ES-I3 (cell line): ENCODE data around the gene IL3.

Source experiments
- H3K36me3 ChIP-seq: 2 replicates; pipeline ENCODE4 v1.6.1; 2013; ENCODE audit warnings: mild to moderate bottlenecking, low read length, control low read depth, moderate library complexity; ENCODE audit not compliant: insufficient read depth
- H3K4me1 ChIP-seq: 2 replicates; pipeline ENCODE4 v1.6.1; 2013; ENCODE audit warnings: mild to moderate bottlenecking, control low read depth, low read length; ENCODE audit not compliant: insufficient read depth
- H3K9ac ChIP-seq: 2 replicates; pipeline ENCODE4 v1.6.1; 2013; ENCODE audit warnings: low read depth, mild to moderate bottlenecking, low read length, moderate library complexity
- H3K9me3 ChIP-seq: 2 replicates; pipeline ENCODE4 v1.6.1; 2013; ENCODE audit warnings: mild to moderate bottlenecking, low read length, moderate library complexity; ENCODE audit not compliant: control insufficient read depth, insufficient read depth

Gene IL3

DNA sequence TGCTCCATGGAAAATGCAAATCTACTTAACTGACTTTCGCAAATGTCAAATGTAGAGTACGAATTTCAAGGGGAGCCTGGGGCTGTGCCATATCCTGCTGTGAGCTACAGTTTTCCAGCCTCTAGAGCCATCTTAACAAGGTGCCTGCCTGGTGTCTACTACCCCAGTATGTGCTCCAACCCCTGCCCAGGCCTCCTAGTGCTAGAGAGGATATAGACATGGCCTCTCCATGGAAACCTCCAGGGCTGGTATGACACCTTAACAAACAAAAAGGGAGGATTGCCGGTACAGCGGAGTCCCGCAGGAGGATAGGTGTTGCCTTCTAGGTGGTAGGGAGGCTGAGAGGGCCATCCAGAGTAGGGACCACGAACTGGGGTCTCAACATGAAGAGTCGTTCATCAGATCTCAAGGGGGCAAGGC, 13.6 kb upstream of the IL3 start:
- Histone ChIP-seq H3K9ac (no peak overlapping the region), H3K9me3 (no peaks in the 10 kb centered on the region), H3K4me1 (peaks cover 5% of the 10 kb centered on the region; the same call in 1 of the 2 replicates), H3K36me3 (no peaks in the 10 kb centered on the region)

DNA sequence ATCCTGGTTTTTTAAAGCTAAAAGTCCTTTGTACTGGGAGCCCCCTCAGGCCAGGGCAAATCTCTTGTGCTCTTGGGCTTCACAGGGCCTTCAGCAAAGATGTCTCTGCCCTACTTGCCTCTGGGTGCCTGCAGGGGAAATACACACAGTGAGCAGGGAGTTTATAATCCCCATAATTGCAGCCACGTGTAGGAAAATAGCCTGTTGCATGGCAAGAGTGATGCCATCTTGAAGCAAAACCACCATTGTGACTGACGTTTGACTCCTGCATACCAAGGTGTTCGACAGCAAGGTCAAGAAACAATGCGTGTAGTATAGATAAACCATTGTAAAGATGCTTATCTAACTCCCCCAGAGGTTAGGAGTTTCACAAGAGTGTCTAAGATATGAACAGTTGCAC, 11.4 kb upstream of the IL3 start:
- Histone ChIP-seq H3K9ac (no peak overlapping the region), H3K9me3 (no peaks in the 10 kb centered on the region), H3K36me3 (no peaks in the 10 kb centered on the region), H3K4me1 (peaks cover 5% of the 10 kb centered on the region; the same call in 1 of the 2 replicates)

DNA sequence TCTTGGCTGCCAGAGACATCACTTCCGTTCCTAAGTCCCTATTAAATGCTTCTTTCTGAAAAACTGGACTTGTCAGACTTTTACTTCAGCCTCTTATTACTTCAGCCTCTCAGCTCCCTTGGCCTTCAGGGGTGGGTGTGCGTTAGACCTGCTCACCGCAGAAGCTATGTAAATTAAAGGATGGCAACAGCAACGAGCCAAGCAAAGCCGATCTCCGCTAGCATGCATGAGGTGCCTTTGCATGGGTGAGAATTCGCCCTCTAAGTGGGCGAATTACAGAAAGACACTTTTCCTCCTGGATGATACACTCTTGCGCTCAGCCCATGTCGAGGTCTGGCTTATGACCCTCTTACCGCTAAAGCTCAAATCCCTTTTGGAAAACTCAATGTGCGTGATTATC, 10.9 kb upstream of the IL3 start:
- H3K4me1 ChIP-seq = peaks cover 5% of the 10 kb centered on the region; the same call in 1 of the 2 replicates
- H3K9me3 ChIP-seq = no peaks in the 10 kb centered on the region
- H3K9ac ChIP-seq = no peak overlapping the region
- H3K36me3 ChIP-seq = no peaks in the 10 kb centered on the region

DNA sequence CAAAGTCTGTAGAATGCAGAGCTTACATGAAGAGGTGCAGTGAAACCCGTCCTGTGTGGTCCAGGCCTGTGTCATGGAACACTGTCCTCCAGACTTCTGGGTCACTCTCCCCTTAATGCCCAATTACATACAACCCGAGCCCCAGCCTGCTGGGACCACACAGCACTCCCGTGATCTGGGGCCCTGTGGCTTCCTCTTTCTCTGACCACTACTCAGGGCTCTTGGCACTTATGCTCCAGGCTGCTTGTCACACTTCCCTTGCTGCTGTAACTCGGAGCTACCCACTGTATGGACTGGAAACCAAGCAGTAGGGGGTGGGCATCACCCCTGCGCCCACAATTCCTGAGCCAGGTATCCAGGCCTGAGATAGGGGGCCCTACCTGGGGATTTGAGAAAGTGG, 10.3 kb upstream of the IL3 start:
- H3K9ac ChIP-seq = no peak overlapping the region
- H3K4me1 ChIP-seq = peaks cover 5% of the 10 kb centered on the region; the same call in 1 of the 2 replicates
- H3K36me3 ChIP-seq = no peaks in the 10 kb centered on the region

DNA sequence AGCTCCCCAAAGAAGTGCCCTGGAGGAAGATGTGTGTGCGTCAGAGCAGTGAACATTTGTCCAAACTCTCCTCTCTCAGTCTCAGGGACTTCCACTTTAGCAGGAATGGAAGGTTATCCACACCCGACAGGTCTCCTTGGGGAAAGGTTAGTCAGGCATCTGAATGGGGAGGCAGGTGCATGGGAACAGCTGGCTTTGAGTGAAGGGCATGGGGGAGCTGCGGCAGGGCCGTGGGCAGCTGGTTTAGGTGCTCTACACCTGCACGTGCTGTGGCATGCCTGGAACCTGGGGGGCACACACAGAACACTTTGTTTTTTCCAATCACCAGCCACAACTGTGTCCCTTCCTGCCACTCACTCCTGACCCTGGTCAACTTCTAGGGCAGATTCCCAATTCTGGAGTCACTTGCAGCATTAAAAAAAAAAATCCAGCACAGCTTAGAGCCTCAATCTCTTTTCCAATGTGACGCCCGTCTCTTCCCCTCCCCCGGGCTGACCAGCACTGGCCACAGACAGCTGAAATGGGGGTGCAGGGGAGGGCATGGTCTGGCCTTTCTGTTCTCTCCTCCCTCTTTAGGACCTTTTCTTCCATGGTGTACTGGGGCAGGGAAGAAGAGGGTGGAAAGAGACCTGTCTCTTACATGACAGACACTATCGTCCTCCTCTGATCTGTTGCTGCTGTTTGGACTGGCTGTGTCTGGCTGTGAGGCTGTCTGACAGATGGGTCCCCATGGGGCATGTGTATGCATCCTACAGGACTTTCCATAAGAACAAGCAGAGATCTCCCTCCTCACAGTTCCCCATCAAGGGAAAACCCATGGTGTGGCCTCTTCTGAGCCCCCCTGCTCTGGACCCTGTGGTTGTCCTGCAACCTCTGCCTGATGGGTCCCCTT, 9.5 kb upstream of the IL3 start:
- peaks cover 5% of the 10 kb centered on the region; the same call in 1 of the 2 replicates for H3K4me1 ChIP-seq
- no peaks in the 10 kb centered on the region for H3K36me3 ChIP-seq
- H3K9me3 ChIP-seq = no peaks in the 10 kb centered on the region
- no peak overlapping the region for H3K9ac ChIP-seq

More for the DNA sequence above, 10.3 kb upstream of the IL3 start:
- H3K9me3 ChIP-seq = no peaks in the 10 kb centered on the region

DNA sequence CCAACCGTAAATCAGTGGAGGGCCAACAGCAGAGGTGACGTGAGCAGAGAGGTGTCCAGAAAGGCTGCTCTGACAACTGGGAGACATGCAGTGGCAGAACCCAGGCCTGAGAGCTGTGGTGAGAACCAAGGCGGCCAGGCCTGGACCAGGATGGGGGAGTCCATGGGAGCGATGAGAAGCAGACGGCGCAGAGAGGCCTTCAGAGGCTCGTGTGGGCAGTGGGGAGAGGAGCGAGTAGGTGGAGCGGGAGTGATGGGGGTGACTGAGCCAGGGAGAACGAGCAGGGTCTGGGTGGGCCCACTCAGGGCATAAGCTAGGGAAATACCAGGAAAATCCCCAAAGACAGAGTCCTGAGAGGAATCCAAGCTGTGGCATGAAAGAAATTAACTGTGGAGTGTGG, 7.9 kb upstream of the IL3 start:
- Histone ChIP-seq H3K4me1 (no peaks in the 10 kb centered on the region), H3K36me3 (no peaks in the 10 kb centered on the region), H3K9ac (no peak overlapping the region), H3K9me3 (no peaks in the 10 kb centered on the region)

DNA sequence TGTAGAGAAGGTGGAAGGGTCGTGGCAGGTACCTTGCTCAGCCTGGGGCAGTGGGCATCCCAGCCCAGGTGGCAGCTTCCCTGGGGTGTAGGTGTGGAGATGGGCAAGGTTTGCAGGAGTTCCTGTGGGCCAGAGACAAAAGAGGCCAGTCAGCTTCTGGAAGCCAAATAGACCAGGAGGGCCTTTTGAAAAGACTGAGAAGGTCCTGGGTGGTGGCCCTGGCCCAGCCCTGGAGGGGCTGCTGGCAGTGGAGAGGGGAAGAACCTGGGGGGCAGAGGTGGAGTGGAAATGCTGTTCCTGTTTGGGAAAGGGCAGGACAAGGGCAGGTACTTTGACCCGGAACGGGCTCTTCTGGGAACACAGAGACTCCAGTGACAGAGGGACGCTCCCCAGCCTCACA, 7.0 kb upstream of the IL3 start:
- no peaks in the 10 kb centered on the region for H3K36me3 ChIP-seq
- H3K4me1 ChIP-seq = no peaks in the 10 kb centered on the region
- H3K9ac ChIP-seq = no peak overlapping the region
- no peaks in the 10 kb centered on the region for H3K9me3 ChIP-seq

DNA sequence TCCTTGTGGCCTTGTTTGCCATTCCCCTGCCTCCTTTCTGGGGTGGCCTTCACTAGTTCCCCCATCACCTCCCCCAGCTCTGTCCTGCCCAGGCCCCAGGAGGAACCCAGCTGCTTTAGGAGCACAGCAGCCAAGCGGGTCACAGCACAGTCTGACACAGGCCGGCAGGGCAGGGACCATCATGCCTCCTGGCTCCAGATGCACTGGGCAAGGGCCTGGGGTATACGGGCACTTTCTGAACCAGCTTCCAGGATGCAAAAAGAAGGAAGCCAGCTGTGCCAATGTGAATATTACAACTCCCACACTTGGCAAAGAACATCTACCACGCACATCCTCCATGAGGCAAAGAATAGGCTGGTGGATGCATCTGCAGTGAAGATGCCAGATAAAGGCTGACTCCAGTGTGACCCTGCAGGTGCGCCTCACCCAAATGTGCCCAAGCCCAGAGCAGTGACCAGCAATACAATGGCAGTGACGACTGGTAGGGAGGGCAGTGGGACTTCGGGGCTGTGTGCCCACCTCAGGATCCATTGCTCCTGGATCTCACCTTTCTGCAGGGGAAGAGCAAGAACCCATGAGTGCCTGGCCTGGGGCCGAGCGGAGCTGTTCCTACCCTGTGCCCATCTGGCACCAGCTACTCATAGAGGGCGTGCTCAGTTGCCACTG, 6.3 kb upstream of the IL3 start:
- Histone ChIP-seq H3K36me3 (no peaks in the 10 kb centered on the region), H3K9ac (no peak overlapping the region), H3K9me3 (no peaks in the 10 kb centered on the region), H3K4me1 (no peaks in the 10 kb centered on the region)

DNA sequence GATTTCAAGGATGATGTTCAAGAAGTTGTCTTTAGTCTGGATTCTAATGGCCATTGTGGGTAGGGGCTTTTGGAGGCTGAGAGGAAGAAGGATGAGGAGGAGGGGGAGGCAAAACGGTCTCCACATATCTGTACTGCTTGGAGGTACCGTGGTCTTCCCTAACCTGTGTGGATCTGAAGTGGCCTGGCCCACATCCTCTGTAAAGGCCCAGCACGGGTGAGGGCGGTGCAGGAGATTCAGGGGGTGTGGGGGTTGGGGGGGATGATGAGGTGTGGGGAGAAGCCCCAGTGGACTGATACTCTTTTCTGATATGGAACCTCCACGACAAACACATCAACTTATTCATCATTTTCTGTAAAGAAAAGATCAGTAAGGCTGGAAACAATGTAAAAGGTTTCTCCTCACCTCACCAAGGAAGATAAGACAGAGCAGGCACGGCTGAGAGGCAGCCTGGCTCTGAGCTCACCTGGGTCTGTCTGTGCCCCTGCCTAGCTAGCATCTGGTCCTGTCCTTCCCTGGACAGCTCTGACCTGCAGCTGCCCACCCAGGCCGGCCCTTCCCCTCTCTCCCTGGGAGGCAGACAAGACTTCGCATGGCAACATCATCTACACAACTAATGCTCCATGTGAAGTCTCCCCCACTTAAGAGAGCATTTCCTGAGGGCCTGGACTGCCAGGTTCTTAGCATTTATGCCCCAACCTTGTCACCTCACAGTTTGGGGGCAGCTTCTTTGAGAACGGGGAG, 5.6 kb upstream of the IL3 start:
- Histone ChIP-seq H3K36me3 (no peaks in the 10 kb centered on the region), H3K9ac (no peak overlapping the region), H3K9me3 (no peaks in the 10 kb centered on the region), H3K4me1 (no peaks in the 10 kb centered on the region)

DNA sequence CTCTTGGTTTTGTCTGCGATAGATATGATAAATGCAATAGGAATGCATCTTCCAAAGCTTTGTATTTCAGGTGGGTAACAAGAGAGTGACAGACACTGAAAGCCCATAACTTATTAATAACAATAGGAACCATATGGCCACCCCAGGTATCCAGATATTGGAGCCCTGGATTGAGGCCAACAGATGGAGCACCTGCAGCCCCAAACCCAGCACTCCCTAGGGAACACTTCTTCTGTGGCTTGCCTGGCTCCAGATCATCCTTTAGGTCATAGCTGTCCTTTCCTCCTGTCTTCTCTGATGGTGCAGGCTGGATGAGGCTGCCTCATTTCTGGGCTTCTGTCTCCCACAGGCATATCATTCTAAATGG, 5.0 kb upstream of the IL3 start:
- no peaks in the 10 kb centered on the region for H3K9me3 ChIP-seq
- H3K9ac ChIP-seq = no peak overlapping the region
- no peaks in the 10 kb centered on the region for H3K4me1 ChIP-seq
- H3K36me3 ChIP-seq = no peaks in the 10 kb centered on the region

DNA sequence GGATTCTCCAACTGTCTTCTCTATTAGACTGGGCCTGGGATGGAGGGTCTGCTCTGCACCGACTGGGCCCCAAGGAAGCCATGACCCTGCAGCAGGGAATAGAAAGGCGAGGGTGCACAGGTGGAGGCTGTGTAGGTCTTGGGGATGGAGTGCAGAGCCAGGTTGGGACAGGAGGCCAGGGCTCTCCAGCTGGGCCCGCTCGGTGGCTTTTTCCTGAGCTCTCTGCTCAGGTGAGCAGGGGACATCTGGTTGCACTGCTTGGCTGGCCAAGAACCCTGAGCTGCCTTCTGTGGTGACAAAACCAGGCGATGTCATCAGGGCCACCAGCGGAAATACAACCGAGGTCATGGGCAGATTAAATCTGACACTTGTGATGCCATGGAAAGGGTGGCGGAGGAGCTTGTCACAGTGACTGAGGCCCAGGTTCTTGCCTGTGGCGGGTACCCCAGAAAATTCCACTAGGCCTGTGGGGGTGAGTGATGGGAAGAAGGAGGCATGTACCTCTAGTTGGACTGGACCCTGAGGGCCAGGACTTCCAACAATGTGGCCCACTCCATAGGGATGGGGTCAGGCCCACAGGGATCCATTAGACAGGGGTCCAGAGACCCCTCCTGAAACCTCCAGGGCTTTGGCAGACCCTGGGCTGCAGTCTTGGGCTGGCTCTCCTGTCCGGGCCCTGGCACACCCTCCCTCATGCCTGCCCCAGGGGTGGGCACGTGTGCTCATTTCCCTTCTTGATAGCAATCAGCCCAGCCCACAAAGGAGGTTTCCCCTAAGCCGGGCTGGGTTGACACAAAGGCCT, 4.4 kb upstream of the IL3 start:
- H3K9ac ChIP-seq = no peak overlapping the region

DNA sequence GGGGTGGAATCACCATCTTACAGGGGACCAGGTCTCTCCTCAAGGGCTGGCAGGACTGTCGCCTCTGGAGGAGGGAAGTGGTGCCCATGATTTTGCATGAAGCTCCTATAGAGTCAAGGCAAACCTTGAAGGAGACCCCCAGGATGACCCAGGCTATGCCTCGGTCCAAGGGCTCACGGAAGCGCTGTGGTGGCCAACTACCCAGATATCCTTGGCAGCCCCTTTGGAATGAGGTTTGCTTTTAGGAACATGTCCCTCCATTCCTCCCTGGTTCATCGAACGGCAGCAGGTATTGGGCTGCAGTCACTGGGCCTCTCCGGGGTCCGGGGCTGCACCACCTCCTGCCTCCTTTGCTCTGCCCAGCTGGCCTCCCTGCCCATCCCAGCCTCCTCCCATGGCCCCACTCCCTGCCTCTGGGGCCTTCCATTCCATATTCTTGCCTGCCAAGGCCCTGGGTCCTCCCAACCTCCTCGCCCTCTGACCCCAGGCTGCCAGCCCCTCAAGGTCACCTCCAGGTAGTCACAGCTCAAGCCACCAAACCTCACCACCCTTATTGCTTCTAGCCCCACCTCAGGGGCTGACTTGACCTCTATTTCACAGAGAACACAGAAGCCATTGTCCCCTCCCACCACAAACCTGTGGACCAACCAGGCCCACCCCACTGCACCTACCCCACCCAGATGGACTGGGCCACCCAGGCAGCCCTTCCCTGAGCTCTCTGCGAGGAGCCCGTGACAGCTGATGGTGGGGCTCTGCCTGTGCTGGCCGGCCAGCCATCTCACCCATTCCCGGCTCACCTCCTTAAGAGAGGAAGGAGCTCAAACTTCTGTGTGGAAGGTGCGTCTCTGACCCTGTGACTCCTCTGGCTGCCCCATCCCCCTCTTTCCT, 3.6 kb upstream of the IL3 start:
- Histone ChIP-seq H3K36me3 (no peaks in the 10 kb centered on the region), H3K9ac (no peak overlapping the region), H3K9me3 (no peaks in the 10 kb centered on the region), H3K4me1 (no peaks in the 10 kb centered on the region; the same call in 1 of the 2 replicates)

More for the DNA sequence above, 4.4 kb upstream of the IL3 start:
- Histone ChIP-seq H3K4me1 (no peaks in the 10 kb centered on the region; the same call in 1 of the 2 replicates), H3K36me3 (no peaks in the 10 kb centered on the region), H3K9me3 (no peaks in the 10 kb centered on the region)
